Neural crest cell (in vitro differentiated cells): ENCODE measurements around the gene ATP6AP2. TPM values are rescaled to one million over a fixed set of nuclear protein-coding genes. Genes with fewer than 3 reads are reported as not detected.
A peak's percentile ranks its signal among the peaks of the same experiment; 100 is the strongest.
"Not testable (repeated sequence)": the region's sequence is repeated elsewhere in the genome, so short reads cannot be mapped to it uniquely, and the experiment has no call there.

Experiments
- DNase-seq: peaks from one replicate; pipeline ENCODE4 v3.0.0; 2021; ENCODE audit warnings: low read depth, mixed read lengths, low spot score
- H3K27ac Mint-ChIP-seq: one replicate; pipeline ENCODE4 v1.8.0; 2021; ENCODE audit warnings: mild to moderate bottlenecking, mixed read lengths; ENCODE audit not compliant: unreplicated experiment
- H3K27me3 Mint-ChIP-seq: 2 replicates; pipeline ENCODE4 v1.8.0; 2021; ENCODE audit warnings: low read depth, mild to moderate bottlenecking, mixed read lengths
- H3K36me3 Mint-ChIP-seq: 2 replicates; pipeline ENCODE4 v1.8.0; 2021; ENCODE audit warnings: low read depth, mild to moderate bottlenecking, mixed read lengths
- H3K4me1 Mint-ChIP-seq: 2 replicates; pipeline ENCODE4 v1.8.0; 2021; ENCODE audit warnings: mixed read lengths
- H3K4me3 Mint-ChIP-seq: one replicate; pipeline ENCODE4 v1.8.0; 2021; ENCODE audit warnings: mild to moderate bottlenecking, mixed read lengths
- H3K9me3 Mint-ChIP-seq: 2 replicates; pipeline ENCODE4 v1.8.0; 2021; ENCODE audit warnings: mixed read lengths
- CTCF ChIP-seq: fragments of 200-600 bp; sonication (generic); conservative IDR thresholded peaks from 2 replicates; pipeline ENCODE4 v1.5.0; 2021; ENCODE audit warnings: antibody characterized with exemption, mild to moderate bottlenecking
- total RNA-seq: library from RNA; stranded (reverse); gene quantifications from 2 replicates; pipeline ENCODE4 v1.2.1, GENCODE V29; 2021

The ATP6AP2 gene
- total RNA-seq, 1 donor from 2014 or later, result 46.7 TPM

GRCh38 chrX:40578039-40578695 lies 2.6 kb upstream of the ATP6AP2 start:
- Mint-ChIP-seq H3K27me3 (no peaks in the 10 kb centered on the region), H3K9me3 (no peaks in the 10 kb centered on the region), H3K4me3 (no peak overlapping the region), H3K4me1 (peaks cover 10% of the 10 kb centered on the region), H3K36me3 (no peaks in the 10 kb centered on the region), H3K27ac (no peak overlapping the region)
- DNase-seq, result no peak
- no peak for TF ChIP-seq CTCF

GRCh38 chrX:40579141-40579540 lies 1.6 kb upstream of the ATP6AP2 start:
- Mint-ChIP-seq H3K4me3 (no peak overlapping the region), H3K27me3 (no peaks in the 10 kb centered on the region), H3K27ac (no peak overlapping the region), H3K4me1 (peaks cover 10% of the 10 kb centered on the region), H3K36me3 (no peaks in the 10 kb centered on the region), H3K9me3 (no peaks in the 10 kb centered on the region)
- DNase-seq, result no peak
- TF ChIP-seq CTCF, result no peak

- TF ChIP-seq CTCF, result no peak
- H3K4me3 Mint-ChIP-seq, result peak overlapping the region; percentile 93
- no peak overlapping the region for H3K27ac Mint-ChIP-seq
- H3K9me3 Mint-ChIP-seq, result no peaks in the 10 kb centered on the region
- peaks cover 10% of the 10 kb centered on the region for H3K4me1 Mint-ChIP-seq
- DNase-seq, result no peak
- H3K27me3 Mint-ChIP-seq, result no peaks in the 10 kb centered on the region
- H3K36me3 Mint-ChIP-seq, result no peaks in the 10 kb centered on the region
These were observed 752 bp upstream of the ATP6AP2 start for GRCh38 chrX:40579900-40580536.

GRCh38 chrX:40581336-40581920 lies 658 bp downstream of the ATP6AP2 start:
- DNase-seq, result no peak
- H3K27ac Mint-ChIP-seq, result no peak overlapping the region
- H3K9me3 Mint-ChIP-seq, result no peaks in the 10 kb centered on the region
- H3K4me3 Mint-ChIP-seq, result peak overlapping the region; percentile 79
- H3K4me1 Mint-ChIP-seq, result peaks cover 10% of the 10 kb centered on the region
- peak; percentile 15 for TF ChIP-seq CTCF
- H3K36me3 Mint-ChIP-seq, result no peaks in the 10 kb centered on the region
- no peaks in the 10 kb centered on the region for H3K27me3 Mint-ChIP-seq

- peaks cover 10% of the 10 kb centered on the region for H3K4me1 Mint-ChIP-seq
- H3K9me3 Mint-ChIP-seq, H3K27ac Mint-ChIP-seq, H3K36me3 Mint-ChIP-seq, DNase-seq, H3K27me3 Mint-ChIP-seq: not testable (repeated sequence)
- H3K4me3 Mint-ChIP-seq, result peak overlapping the region; percentile 79
These were observed 1.4 kb downstream of the ATP6AP2 start for GRCh38 chrX:40582178-40582577.

- no peaks in the 10 kb centered on the region for H3K27me3 Mint-ChIP-seq
- peaks cover 10% of the 10 kb centered on the region for H3K4me1 Mint-ChIP-seq
- H3K27ac Mint-ChIP-seq, result no peak overlapping the region
- peak overlapping the region; percentile 70 for H3K4me3 Mint-ChIP-seq
- H3K9me3 Mint-ChIP-seq, result no peaks in the 10 kb centered on the region
- no peak for TF ChIP-seq CTCF
- DNase-seq, result no peak
- H3K36me3 Mint-ChIP-seq, result no peaks in the 10 kb centered on the region
These were observed 2.0 kb downstream of the ATP6AP2 start for GRCh38 chrX:40582811-40583210.

- H3K27ac Mint-ChIP-seq, H3K4me3 Mint-ChIP-seq, DNase-seq, H3K36me3 Mint-ChIP-seq, H3K9me3 Mint-ChIP-seq, H3K4me1 Mint-ChIP-seq, H3K27me3 Mint-ChIP-seq: not testable (repeated sequence)
These were observed 6.9 kb downstream of the ATP6AP2 start for GRCh38 chrX:40587623-40588022.

- not testable (repeated sequence) for H3K27ac Mint-ChIP-seq, H3K4me3 Mint-ChIP-seq, H3K36me3 Mint-ChIP-seq, DNase-seq, H3K9me3 Mint-ChIP-seq, H3K27me3 Mint-ChIP-seq, H3K4me1 Mint-ChIP-seq
These were observed 9.0 kb downstream of the ATP6AP2 start for GRCh38 chrX:40589616-40590321.
